Stimulated activated CD4-positive, alpha-beta T cell treated with anti-CD3 and anti-CD28 coated beads, TNF-alpha, amount 100 ng/mL, for 48 hours (primary cell): ENCODE data around the gene PAPLN.
"Not testable (repeated sequence)": the region's sequence is repeated elsewhere in the genome, so short reads cannot be mapped to it uniquely, and the experiment has no call there.

Experiments used
- DNase-seq, 3 donors: peaks; one replicate each; pipeline ENCODE4 v3.0.0-alpha.2; 2020; ENCODE audit warnings: low read depth in 3 of 3

PAPLN gene

DNA sequence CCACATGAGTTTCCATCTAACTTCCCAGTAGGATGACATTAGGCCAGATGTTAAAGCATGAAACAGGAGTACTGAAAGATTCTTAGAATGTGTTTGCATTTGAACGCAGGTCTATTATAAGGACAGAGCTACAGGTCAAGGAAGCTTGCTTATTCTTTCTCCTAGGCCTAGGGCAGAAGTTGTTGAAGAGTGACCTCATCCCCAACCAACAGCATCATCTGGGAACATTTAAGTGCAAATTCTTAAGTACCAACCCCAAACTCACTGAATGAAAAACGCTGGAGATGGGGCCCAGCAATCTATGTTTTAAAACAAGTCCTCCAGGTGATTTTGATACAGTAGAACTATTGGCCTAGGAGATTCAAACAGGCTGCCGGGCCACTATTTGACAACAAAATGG lies 52.4 kb downstream of the PAPLN start:
- DNase-seq: no peak

GRCh38 chr14:73290279-73290678 lies 53.0 kb downstream of the PAPLN start:
- no peak for DNase-seq

DNA sequence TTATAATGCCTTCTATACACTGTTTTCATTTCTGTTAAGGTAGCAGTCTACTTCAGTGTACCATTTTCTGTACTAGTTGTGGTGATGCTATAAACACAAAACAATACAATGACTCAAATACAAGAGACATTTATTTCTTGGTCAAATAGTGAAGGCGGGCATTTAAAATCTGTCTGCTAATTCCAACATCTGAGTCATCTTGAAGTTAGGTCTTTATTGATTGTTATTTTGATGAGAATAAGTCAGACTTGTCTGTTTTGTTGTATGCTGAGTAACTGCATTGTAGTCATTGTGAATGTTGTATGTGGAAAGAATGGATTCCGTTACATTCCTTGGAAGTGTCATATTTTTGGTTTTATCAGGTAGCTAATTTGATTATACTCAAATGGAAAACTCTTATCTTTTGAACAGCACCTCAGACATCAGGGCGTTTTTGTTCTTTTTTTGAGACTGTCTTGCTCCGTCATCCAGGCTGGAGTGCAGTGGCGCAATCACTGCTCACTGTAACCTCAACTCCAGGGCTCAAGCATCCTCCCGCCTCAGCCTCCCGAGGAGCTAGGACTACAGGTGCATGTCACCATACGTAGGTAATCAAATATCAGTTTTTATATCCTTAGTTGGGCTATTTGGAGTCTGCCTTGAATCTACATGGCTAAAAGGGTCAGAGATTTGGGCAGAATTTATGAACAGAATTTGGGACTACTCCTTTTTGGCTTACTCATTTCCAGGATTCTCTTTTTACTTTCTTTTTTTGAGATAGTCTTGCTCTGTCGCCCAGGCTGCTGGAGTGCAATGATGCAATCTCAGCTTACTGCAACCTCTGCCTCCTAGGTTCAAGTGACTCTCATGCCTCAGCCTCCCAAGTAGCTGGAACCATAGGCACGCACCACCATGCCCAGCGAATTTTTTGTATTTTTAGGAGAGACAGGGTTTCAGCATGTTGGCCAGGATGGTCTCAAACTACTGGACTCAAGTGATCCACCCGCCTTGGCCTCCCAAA lies 56.8 kb downstream of the PAPLN start:
- no peak for DNase-seq

GRCh38 chr14:73295198-73295796 lies 58.0 kb downstream of the PAPLN start:
- no peak for DNase-seq

DNA sequence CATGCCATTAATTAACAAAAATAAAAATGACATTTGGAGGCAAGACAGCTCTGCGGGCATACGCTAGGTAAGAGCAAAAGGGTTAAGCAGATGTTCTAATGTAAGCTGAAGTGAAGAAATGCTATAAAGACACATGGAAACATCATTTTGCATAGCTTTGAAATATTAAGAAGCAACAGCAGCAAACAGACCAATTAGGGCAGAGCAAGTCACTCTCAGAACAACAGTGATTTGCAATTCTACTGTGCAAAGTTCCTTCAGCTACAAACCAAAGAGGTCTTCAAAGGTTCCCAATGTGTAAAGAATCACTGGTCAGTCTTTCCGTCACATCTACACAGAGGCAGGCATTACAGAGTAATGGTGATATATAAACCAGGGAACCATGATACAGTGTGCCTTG lies 68.2 kb downstream of the PAPLN start:
- DNase-seq: no peak

- DNase-seq: no peak
These were observed 70.0 kb downstream of the PAPLN start for GRCh38 chr14:73307261-73307660.

- DNase-seq: not testable (repeated sequence)
These were observed 71.9 kb downstream of the PAPLN start for GRCh38 chr14:73309207-73309606.

- no peak for DNase-seq
These were observed 74.4 kb downstream of the PAPLN start for GRCh38 chr14:73311708-73312030.

DNA sequence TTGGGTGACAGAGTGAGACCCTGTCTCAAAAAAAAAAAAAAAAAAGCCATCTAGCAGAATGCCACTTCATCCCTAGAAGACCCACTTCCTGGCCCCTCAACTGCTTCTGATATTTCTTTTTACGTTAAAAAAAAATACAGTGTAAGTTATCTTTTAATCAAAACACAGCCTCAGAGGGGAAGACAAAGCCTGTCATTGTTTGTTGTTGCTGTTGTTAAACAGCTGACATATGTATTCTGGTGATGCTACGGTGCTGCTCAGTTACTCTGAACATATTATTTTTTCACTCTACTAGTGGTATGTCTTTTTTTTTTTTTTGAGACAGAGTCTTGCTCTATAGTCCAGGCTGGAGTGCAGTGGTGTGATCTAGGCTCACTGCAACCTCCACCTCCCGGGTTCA lies 75.4 kb downstream of the PAPLN start:
- no peak for DNase-seq

GRCh38 chr14:73313151-73313550 lies 75.8 kb downstream of the PAPLN start:
- no peak for DNase-seq

GRCh38 chr14:73323896-73324399 lies 86.6 kb downstream of the PAPLN start:
- no peak for DNase-seq
